Activated T-helper 9 cell treated with anti-CD3 and anti-CD28 coated beads, Interleukin-2, amount 50 U/mL, for 16 hours (primary cell): ENCODE data around the gene TARM1.
A peak's percentile ranks its signal among the peaks of the same experiment; 100 is the strongest.
"Not testable (repeated sequence)": the region's sequence is repeated elsewhere in the genome, so short reads cannot be mapped to it uniquely, and the experiment has no call there.

ENCODE experiments used
- DNase-seq: peaks from one replicate; pipeline ENCODE4 v3.0.0-alpha.2; 2020; ENCODE audit warnings: low read depth

TARM1 gene

DNA sequence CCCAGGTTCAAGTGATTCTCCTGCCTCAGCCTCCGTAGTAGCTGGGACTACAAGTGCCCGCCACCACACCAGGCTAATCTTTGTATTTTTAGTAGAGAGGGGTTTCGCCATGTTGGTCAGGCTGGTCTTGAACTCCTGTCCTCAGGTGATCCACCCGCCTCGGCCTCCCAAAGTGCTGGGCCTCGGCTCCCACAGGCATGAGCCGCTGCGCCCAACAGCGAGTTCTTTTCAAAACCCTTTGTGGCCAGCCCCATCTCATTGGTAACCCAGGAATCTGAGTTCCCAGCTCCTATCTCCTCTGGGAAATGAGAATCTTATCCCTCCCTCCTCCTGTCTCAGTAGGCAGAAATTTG is 18.7 kb upstream of the TARM1 start:
- not testable (repeated sequence) for DNase-seq

DNA sequence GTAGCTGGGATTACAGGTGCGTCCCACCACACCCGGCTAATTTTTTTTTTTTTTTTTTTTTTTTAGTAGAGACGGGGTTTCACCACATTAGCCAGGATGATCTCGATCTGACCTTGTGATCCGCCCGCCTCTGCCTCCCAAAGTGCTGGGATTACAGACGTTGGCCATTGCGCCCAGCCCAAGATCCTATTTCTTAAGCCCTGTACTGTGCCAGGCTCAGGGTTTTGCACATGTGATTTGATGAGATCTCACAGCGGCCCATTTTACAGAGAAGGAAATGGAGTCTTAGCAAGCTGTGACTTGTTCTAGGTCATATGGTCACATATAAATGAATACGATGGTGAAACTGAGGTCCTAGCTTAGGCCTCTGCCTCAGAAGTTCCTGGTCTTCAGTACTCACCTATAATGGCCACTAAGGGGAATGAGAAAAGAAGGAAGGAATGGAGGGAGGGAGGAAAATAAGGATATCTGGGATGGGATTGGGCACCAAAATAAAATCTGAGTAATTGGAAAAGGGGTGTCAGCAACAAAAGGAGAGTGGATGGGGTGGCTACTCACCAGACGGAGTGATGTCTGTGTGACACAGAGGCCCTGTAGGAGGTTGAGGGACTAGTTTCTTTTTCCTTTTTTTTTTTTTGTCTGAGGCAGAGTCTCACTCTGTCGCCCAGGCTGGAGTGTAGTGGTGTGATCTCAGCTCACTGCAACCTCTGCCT is 18.2 kb upstream of the TARM1 start:
- DNase-seq, result no peak

DNA sequence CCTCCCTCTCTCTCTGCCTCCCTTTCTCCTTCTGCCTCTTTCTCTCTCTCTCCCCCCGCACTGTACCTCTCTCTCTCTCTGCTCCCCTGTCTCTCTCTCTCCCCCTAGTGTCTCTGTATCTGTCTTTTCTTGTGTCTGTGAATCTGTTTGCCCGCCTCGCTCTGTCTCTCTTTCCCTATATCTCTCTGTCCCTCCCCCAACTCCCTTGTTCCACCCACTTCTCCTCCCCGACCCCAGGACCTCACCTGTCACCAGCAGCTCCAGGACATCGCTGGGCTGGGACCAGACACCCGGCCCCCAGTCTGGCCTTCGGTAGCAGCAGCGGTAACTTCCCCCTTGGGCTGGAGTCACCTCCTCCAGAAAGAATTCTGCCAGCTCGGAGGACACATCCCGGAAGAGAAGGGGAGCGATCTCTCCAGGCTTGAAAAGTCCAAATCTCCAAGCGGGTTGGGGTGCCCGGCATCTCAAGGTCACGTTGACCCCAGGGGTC is 15.5 kb upstream of the TARM1 start:
- no peak for DNase-seq

DNA sequence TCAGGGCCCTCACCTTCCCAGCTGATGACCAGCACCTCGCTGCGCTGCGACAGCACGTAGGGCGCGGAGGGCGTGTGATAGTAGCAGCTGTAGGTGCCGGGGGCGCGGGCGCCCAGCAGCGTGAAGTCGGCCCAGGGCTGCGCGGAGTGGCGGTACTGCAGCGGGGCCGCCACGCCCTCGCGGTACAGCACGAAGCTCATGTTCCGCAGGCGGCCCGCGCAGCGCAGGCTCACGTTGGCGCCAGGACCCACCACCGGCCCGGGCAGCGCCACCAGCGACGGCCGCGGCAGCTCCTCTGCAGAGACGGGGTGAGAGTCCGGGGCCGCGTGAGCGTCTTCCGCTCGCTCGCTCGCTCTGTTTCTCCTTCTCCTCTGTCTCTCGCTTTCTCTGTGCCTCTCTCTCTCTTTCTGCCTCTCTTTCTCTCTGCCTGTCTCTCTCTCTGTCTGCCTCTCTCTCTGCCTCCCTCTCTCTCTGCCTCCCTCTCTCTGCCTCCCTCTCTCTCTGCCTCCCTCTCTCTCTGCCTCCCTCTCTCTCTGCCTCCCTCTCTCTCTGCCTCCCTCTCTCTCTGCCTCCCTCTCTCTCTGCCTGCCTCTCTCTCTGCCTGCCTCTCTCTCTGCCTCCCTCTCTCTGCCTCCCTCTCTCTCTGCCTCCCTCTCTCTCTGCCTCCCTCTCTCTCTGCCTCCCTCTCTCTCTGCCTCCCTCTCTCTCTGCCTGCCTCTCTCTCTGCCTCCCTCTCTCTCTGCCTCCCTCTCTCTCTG is 14.9 kb upstream of the TARM1 start:
- DNase-seq, result peak; percentile 37

DNA sequence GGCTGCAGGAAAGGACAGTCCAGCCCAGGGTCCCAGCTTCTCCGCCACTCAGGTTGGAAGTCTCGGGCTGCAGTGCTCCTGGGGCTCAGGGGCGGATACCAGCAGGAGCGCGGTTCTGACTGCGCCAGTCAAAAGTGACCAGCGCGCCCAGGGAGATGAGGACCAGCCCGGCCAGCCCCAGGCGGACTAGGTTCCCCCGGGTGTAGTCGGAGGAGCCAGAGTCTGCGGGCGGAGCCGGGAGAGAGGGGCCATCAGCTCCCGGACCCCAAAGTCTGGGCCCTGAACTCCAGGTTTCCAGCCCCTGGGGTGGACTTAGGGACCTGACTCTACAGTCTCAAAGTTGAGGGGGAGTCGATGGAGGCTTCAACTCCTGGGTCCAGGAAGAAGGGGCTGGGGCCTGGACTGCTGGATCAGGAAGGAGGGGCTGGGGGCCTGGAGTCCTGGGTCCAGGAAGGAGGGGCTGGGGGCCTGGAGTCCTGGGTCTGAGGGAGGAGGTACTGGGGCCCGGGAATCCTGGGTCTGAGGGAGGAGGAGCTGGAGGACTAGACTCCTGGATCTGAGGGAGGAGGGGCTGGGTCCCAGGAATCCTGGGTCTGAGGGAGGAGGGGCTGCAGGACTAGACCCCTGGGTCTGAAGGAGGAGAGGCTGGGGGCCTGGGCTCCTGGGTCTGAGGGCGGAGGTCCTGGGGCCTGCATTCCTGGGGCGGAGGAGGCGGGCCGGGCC is 14.1 kb upstream of the TARM1 start:
- no peak for DNase-seq

DNA sequence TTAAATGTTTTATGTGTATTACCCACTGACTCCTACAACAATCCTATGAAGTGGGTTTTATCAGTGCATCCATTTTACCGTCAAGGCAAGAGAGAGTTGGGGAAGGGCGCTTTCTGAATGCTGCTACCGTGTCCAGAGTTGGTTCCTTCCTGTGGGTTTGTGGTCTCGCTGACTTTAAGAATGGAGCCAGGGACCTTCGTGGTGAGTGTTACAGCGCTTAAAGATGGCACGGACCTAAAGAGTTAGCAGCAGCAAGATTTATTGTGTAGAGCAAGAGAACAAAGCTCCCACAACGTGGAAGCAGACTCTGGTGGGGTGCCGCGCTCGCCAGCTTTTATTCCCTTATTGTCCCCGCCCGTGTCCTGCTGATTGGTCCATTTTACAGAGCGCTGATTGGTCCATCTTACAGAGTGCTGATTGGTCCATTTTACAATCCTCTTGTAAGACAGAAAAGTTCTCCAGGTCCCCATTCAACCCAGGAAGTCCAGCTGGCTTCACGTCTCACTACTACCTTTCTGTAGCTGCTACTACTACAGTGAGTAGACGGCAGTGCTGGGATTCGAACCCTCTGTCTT is 13.3 kb upstream of the TARM1 start:
- DNase-seq, result no peak

DNA sequence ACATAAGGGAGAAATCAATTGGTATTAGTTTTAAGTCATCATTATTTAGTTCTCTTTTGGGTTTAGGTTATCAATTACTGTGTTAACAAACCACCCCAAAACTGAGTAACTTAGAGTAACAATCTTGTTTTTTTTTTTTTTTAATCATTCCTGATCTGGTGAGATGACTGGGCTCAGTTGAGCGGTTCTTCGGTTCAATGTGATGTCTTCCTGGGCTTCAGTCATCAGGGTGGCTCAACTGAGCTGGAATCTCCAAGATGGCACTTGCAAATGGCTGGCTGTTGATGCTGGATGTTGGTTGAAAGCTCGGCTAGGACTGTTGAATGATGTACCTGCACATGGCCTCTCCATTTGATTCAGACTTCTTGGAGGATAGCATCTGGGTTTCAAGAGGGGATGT is 3.2 kb upstream of the TARM1 start:
- no peak for DNase-seq

DNA sequence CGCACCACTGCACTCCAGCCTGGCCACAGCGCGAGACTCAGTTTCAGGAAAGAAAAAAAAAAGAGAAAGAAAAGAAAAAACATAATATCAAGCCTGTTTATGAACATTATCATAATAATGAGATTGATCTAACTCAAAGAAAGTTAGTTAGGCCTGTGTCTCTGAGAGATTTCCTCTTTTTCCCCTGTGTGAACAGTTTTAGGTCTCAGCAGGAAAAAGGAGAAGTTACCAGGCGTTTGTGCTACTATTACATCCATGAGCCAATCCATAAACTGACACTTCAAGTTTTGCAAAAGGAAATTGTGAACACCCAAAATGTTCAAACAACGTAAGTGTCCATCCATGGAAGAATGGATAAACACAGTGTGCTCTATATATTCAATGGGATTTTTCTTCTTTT is 3.8 kb downstream of the TARM1 start:
- no peak for DNase-seq

DNA sequence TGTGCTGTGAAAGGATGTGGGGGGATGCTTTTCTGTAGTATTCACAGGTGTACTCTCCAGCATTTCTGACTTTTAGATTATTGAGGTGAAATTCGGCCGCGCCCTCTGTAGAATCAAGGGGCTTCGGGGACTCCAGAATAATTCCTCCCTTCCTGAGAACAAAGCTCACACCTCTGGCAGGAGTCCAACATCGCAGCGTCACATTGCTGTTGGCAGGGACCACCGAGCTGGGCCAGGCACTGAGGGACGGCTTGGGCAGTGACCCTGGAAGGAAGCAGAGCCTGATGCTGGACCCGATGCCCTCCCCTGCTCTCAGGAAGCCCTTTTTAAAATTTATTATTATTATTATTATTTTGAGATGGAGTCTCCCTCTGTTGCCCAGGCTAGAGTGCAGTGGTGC is 6.3 kb downstream of the TARM1 start:
- no peak for DNase-seq

DNA sequence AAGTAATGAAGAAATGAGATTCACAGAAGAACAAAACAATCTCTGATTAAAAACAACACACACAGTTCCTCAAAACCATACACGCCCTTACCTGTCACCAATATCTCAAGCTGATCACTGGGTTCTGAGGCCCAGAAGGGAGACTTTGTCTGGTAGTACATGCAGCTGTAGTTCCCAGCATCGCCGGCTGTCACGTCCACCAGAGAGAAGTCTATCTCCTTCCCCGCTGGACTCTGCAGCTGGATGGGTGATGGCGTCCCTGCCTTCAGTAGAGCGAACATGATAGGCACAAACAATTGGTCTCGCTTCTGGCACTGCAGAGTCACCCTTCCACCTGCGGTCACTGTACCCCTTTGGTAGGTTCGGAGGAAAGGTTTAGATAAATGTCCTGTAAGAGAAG is 7.3 kb downstream of the TARM1 start:
- DNase-seq, result no peak

DNA sequence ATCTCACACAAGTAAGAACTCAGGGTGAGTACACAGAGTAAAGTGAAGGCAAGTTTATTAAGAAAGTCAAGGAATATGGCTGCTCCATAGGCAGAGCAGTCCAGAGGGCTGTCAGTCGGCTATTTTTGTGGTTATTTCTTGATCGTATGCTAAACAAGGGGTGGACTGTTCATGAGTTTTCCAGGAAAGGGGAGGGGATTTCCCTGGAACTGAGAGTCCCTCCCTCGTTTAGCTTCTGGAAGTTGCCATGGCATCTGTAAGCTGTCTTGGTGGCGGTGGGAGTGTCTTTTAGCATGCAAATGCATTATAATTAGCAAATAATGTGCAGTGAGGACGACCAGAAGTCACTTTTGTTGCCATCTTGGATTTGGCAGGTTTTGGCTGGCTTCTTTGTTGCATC is 11.7 kb downstream of the TARM1 start:
- DNase-seq, result no peak

DNA sequence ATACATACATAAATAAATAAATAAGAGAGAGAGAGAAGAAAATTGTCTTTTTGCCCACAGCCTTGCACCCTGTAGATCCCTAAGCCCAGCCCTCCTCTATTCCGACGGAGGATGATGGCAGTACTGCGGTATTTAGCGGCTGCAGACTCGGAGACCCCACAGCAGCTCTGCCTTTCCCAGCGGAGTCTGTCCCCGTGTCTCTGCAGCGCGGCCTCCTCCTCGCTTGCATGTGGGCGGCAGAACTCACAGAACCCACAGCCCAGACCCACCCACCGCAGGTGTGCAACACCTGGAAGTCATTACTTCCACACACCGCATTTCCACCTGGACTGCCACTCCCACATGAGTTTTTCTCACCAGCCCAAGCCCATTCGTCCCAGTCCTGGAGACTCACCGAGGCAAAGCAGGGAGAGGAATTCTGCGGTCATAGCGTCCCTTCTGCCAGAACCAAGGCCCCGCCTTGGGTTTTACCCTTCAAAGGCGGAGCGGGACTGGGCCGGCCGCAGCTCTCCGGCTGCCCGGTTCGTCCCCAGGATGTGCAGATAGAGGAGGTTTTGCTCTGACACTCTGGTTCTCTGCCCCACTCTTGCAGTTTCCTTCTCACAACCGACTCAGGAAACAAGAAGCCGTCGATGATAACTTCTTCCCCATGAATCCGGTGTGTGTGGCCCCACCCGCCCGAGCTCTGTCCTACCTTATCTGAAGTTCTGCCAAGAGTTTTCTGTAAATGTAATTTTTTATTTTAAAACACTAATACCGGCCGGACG is 17.6 kb downstream of the TARM1 start, which contains the start of gene VSTM1:
Gene VSTM1 (minus strand): TSS at position 548 of the 767 bp plus-strand sequence. CDS start 120 bp downstream, at position 428.
- DNase-seq, result no peak

DNA sequence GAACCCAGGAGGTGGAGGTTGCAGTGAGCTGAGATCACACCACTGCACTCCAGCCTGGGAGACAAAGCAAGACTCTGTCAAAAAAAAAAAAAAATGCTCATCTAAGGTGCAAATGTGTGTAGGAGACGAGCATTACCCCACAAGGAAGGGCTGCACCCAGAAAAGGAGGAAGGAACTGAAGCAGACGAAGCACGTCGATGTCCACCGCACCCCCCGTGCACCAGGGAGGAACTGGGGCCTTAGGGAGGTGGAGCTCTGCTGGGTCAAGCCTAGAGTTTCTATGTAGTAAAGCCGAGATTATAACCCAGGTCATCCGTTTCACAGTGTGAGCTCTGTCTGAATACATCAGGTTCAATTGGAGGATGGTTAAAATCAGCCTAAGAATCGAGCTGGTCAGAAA is 18.5 kb downstream of the TARM1 start:
- no peak for DNase-seq

DNA sequence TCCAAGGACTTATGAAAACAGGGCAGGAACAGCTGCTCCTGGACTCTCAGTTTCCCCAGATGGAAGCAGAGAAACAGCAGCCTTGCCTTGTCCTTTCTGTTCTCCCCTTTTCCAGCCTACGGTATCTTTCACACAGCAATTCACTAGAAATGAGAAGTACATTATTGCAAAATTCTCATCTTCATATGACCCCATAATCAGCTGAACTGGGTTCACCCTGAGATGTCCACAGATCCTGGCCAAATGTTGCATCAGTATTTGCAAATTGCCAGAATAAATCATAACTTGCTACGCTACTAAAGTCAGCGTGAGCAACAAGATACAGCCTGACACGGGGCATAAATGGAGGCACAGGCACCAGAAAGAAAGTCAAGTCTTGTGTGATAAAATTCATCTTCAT is 33.5 kb downstream of the TARM1 start:
- no peak for DNase-seq

DNA sequence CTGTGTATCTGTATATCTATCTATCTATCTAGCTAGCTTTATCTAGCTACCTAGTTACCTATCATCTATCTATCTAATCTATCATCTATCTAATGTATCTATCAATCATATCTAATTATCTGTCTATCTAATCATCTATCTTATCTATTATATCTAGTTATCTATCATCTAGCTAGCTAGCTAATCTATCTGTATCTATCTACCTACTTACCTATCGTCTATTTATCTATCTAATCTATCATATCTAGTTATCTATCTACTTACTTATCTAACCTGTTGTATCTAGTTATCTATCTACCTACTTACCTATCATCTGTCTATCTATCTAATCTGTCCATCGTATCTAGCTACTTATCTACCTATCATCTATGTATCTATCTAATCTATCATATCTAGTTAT is 35.4 kb downstream of the TARM1 start:
- DNase-seq, result no peak

DNA sequence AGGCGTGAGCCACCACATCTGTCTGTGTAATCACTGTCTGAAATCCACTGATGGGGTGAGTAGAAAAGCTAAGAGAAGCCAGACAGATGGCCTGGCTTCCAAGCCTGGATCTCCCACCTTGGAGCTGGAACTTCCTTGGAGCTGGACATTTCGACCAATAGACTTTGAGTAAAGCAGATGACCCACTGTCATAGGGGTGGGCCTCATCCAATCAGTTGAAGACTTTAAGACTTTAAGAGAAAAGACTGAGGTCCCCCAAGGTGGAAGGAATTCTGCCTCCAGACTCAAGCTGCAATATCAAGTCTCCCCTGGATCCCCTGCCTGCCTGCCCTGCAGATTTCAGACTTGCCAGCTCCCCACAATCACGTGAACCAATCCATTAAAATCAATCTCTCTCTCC is 38.2 kb downstream of the TARM1 start:
- no peak for DNase-seq

DNA sequence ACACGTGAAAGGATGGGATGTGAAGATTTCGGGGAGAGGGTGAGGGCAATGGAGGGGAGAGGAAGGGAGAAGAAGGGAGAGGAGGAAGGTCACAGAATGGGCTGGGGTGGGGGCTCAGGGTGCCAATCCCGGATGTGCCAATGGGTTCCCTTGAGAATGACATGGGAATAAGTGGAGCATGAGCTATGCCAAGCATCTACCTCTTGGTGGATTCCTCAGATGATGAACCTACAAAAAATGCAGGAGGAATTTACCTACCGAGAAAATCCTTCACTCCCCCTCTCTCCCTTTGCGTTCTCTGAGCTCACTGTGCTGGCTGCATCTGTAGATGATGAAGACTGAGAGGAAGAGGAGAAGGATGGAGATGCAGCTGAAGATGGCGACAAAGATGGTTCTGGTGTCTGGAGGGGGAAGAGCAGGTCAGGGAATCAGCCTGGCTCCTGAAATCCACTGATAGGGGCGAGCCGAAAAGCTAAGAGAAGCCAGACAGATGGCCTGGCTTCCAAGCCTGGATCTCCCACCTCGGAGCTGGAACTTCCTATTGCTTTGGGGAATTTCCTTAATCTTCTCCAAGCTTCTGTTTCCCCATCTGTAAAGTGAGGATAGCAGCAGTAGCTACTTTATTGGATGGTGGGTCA is 39.1 kb downstream of the TARM1 start:
- no peak for DNase-seq

DNA sequence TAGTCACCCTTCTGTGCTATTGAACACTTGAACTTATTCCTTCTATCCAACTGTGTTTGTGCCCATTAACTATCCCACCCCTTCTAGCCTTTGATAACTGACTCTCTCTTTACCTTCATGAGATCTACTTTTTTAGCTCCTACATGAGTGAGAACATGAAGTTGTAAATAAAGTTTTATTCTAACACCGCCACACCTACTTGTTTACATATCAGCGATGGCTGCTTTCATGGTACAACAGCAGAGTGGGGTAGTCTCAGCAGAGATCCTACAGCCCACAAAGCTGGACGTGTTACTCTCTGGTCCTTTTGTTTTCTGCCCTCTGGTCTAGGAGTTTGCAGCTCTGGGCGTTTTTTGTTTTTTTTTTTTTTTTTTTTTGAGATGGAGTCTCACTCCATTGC is 41.2 kb downstream of the TARM1 start:
- no peak for DNase-seq

DNA sequence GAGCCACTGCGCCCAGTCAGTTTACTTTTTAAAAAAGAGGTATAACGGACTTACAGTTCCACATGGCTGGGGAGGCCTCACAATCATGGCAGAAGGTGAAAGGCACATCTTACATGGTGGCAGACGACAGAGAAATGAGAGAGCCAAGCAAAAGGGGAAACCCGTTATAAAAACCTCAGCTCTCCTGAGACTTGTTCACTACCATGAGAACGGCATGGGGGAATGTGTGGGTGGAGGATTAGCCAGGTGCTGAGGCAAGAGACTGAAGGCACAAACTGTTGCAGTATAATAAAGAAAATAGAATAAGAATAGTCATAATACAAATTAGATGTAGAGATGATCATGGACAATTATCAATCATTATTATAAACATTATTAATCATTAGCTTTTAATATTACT is 44.6 kb downstream of the TARM1 start:
- not testable (repeated sequence) for DNase-seq

DNA sequence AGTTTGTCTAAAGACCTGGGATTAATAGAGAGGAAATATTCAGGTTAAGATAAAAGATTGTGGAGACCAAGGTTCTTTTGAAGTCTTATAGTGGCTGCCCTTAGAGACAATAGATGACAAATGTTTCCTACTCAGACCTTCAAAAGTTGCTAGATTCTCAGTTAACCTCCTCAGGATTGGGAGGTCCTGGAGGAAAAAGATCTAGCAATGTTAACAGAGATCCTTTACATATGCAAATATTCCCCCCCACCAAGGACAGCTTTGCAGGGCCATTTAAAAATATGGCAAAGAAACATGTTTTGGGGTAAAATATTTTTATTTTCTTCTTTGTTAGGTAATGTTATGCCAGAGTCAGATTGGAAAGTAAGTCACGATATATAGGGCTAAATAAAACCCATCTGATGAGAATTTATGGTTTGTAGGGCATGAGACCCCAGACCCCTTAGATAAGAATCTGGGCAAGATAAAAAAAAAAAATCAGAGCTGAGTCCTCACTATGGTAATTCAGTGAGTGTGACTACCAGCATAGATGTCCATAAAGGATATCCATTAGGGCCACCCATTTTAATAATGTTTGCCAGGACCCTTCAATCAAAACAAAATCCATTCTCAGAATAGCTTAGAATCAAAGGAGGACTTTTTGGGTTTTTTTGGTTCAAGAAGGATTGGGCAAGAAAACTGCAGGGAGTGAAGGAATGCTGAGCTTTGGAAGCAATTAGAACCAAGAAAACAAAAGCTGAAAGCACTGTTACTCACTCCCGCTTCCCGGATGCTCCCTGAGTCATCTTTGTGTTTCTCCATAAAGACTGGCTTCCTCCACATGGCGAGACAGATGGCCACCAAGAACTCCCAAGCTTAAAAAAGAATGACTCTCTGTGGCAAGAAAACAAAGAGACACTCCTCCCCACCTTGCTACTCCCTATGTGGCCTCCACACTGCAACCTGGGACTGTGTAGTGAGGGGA is 45.7 kb downstream of the TARM1 start:
- DNase-seq, result no peak
